HG02588 (cell line): ENCODE data around the gene SLC37A2.
A peak's percentile ranks its signal among the peaks of the same experiment; 100 is the strongest.

Experiments used
- ATAC-seq: cut with Tn5 transposase; IDR thresholded peaks from one replicate; pipeline ENCODE4 v1.9.1; 2021; ENCODE audit warnings: mild to moderate bottlenecking, moderate library complexity; ENCODE audit not compliant: unreplicated experiment

Gene SLC37A2

DNA sequence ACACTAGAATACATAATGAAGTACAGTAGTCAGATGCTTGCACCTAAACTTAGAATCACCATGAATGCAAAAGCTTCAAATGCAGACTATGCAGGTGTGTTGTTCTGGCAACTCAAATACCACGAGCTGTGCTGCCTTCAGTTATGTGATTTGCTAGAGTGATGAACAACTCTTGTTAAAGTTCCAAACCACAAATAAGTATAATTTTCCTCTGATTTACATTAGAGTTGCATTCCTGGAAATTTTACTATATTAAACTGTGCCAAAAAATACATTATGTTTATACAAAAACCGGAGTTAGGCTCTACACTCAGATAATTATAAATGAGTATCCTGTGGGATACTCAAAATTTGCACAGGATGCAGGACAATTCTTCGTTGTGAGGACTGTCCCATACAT is 45.4 kb downstream of the SLC37A2 start:
- ATAC-seq = no peak

- ATAC-seq = no peak
Measured at GRCh38 chr11:125110506-125110905, 47.4 kb downstream of the SLC37A2 start.

DNA sequence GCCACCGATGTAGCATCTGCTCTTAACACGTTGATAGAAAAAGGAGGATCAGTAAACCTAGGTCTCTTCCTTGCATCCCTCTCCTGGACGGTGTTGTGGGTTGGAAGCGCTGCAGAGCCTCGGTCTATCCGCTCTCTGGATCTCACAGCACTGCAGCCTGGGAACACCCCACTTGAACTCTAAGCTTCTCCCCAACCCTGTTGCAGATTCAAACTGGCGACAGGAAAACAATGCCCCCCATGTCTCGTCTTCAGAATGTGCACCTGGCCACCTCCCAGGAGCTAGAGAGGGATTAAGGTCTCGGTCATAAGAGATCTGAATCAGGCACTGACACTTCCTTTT is 47.9 kb downstream of the SLC37A2 start:
- ATAC-seq = no peak

- ATAC-seq = peak; percentile 99
Measured at GRCh38 chr11:125111343-125112207, 48.5 kb downstream of the SLC37A2 start, which contains the start of gene TMEM218. TSS of gene TMEM218 (minus strand) at chr11:125111626. CDS start at chr11:125102241, 9,385 bp downstream.

DNA sequence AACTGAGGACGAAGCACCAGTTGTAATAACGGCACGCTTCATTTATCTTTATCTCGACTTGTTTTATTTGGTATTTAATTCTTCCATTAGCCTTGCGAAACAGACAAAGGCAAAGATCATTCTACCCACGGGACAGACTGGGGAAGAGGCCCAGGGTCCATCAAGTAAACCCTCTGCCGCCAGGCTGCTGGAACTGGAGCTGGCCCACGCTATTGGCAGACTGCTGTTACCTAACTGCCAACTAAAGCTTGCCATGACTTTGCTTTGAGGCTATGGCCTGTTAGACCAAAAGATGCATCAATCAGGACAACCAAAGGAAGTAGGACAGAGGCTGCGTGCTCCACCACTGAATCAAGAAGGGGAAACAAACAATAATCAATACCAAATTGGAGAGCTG is 49.1 kb downstream of the SLC37A2 start:
- no peak for ATAC-seq

DNA sequence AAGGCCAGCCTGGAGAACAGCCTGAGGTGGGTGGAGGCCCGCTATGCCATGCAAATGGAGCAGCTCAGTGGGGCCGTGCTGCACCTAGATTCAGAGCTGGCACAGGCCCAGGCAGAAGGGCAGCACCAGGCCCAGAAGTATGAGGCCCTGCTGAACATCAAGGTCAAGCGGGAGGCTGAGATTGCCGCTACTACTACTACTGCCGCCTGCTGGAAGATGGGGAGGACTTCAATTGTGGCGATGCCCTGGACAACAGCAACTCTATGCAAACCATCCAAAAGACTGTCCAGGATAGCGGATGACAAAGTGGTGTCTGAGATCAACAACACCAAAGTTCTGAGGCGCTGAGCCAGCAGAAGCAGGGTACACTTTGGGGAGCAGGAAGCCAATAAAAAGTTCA is 51.4 kb downstream of the SLC37A2 start:
- ATAC-seq = no peak

GRCh38 chr11:125117429-125117828 is 54.3 kb downstream of the SLC37A2 start:
- ATAC-seq = no peak

DNA sequence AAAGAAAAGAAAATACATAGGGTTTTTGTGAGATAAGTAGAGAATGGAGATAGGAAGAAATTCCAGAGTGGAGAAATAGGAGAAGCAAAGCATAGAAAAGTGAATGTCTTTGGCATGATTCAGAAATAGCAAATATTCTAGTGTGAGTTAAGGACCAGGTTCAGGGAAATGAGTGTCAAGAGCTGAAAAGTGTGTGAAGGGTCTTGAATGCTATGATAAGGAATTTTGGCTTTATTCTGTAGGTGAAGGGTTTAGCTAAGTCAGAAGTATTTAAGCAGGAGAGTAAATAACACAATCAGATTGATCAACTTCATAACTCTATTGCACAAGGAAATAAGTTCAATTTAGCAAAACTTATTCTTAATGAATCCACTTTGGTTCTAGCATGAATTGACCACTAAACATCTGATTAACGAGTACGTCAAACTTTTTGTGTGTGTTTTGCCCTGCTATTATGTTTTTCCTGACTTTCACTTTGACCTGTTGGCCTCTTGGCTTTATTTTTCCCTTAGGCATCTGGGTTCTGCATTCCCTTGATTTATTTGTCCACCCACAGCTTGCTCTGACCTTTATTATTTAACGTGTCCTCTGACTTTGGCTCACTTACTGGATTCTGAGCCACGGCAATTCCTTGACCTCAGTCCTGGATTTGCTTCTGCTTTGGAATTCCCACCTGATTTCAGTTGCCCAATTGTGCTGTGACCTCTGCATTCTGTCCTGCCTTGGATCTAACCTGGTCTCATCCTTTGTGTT is 60.3 kb downstream of the SLC37A2 start:
- ATAC-seq = no peak

DNA sequence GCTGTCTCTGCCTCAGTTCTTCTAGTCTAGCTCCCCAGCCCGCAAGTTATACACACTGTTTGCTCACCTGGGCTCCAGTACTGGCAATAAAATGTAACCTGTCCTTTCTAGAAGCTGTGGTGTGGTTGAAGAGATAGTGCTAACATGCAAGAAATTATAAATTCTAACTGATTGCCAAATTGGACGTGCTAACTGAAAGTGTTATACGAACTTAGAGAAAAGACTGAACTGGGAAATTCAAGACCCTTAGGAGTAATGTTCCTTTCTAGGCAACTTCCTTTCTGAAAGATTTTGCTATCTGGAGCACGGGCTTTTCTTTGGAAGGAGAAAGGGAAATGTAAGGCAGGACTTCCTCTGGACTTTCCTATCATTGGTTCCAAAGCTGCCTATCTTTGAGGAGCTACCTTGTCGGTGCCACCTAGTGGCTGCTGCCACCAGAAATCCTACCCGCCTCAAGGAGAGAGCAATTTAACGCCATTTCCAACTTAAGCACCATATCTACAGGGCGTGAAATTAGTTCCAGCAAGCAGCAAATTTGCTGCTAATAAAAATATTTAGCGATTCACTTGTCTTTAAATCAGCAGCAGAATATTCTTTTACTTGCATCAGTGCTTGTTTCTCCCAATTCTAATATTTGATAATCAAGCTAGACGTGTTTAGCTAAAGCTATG is 61.0 kb downstream of the SLC37A2 start:
- ATAC-seq = no peak

- ATAC-seq = no peak
Measured at GRCh38 chr11:125124618-125124992, 61.5 kb downstream of the SLC37A2 start.

- ATAC-seq = no peak
Measured at GRCh38 chr11:125128450-125128849, 65.3 kb downstream of the SLC37A2 start.

- ATAC-seq = no peak
Measured at GRCh38 chr11:125129316-125129993, 66.3 kb downstream of the SLC37A2 start.

DNA sequence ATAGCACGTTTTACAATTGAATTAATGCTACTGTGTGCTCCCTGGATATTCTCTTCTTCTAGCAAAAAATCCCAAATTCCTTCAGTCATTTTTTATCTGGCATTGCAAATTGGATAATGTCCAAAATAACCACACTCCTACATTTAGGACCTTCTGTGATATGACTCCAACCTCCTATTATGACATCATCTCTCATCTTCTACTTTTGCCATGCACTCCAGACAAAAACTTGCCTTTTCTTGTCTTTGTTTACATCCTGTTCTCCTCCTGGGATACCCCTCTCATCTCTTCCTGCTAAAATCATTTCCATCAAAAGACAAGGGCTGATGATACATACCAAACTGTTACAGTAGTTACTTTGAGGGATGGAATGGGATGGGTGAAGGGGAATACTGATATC is 69.0 kb downstream of the SLC37A2 start:
- no peak for ATAC-seq

DNA sequence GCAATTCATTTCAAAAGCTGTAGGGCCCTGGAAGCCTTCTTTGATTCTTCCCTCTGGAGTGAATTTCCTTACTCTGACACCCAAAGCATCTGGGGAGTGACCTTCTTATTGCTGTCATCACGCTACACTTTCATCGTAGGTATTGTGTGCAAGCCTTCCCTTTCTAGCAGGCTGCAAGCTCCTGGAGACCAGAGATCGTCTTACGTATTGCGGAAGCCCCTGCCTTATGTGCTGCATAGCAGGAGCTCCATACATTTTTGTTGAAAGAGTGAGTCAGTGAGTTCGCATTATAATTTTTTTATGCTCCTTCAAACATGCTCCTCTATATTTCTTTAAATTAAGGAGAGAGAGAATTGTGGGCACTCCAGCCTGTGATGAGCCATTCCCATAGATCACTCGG is 69.5 kb downstream of the SLC37A2 start:
- no peak for ATAC-seq

- ATAC-seq = no peak
Measured at GRCh38 chr11:125136001-125136400, 72.9 kb downstream of the SLC37A2 start.

GRCh38 chr11:125138966-125139365 is 75.9 kb downstream of the SLC37A2 start:
- no peak for ATAC-seq

- no peak for ATAC-seq
Measured at GRCh38 chr11:125139778-125140177, 76.7 kb downstream of the SLC37A2 start.
